Measurements from ENCODE around the gene S100A9. TPM values are rescaled to one million over a fixed set of nuclear protein-coding genes. Genes with fewer than 3 reads are reported as not detected.
"Not testable (repeated sequence)": the region's sequence is repeated elsewhere in the genome, so short reads cannot be mapped to it uniquely, and the experiment has no call there.

S100A9 gene
- total RNA-seq, 1 experiment from 2014 or later, result not detected

DNA sequence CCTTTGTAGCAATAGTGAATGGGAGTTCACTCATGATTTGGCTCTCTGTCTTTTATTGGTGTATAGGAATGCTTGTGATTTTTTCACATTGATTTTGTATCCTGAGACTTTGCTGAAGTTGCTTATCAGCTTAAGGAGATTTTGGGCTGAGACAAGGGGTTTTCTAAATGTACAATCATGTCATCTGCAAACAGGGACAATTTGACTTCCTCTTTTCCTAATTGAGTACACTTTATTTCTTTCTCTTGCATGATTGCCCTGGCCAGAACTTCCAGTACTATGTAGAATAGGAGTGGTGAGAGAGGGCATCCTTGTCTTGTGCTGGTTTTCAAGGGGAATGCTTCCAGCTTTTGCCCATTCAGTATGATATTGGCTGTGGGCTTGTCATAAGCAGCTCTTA is 41.6 kb upstream of the S100A9 start:
- not testable (repeated sequence) for H3K27ac Mint-ChIP-seq; H3K56ac ChIP-seq (ENCODE audit: insufficient read length, low read depth, low read length); H2BK12ac ChIP-seq (ENCODE audit: insufficient read length, low read depth, low read length); H3K36me3 Mint-ChIP-seq (ENCODE audit: insufficient read depth in 1 of 3, low read depth in 3 of 3); H4K5ac ChIP-seq (ENCODE audit: insufficient read length, low read depth, low read length); DNase-seq; H4K8ac ChIP-seq (replicated peaks; ENCODE audit: insufficient read length, low read depth, low read length); H2AK5ac ChIP-seq (ENCODE audit: insufficient read length, low read length); H3K4me1 ChIP-seq (ENCODE audit: insufficient read depth, low read length); H3K27ac ChIP-seq (ENCODE audit: insufficient read length, low read depth, low read length); H3K14ac ChIP-seq (ENCODE audit: insufficient read depth, low read length); H3K4me2 ChIP-seq (ENCODE audit: insufficient read depth, insufficient read length, low read length); H3K27me3 ChIP-seq (ENCODE audit: insufficient read depth, low read length); H3K9me3 ChIP-seq (ENCODE audit: control insufficient read depth, low read depth, low read length); H3K4me1 Mint-ChIP-seq; H3K4ac ChIP-seq (ENCODE audit: low read depth, low read length); H3K23me2 ChIP-seq (ENCODE audit: insufficient read length, low read depth, low read length, poor library complexity, severe bottlenecking); H3K23ac ChIP-seq (ENCODE audit: insufficient read length, low read depth, low read length); H2BK15ac ChIP-seq (ENCODE audit: low read depth, low read length); H3T11ph ChIP-seq (ENCODE audit: low read length); H3K18ac ChIP-seq (ENCODE audit: insufficient read length, low read depth, low read length); H4K91ac ChIP-seq (ENCODE audit: insufficient read length, low read depth, low read length); H2BK20ac ChIP-seq (ENCODE audit: low read depth, low read length, poor library complexity, severe bottlenecking); H3K79me1 ChIP-seq (ENCODE audit: insufficient read depth, low read depth, low read length, poor library complexity, severe bottlenecking); H4K20me1 ChIP-seq (ENCODE audit: control insufficient read depth, insufficient read depth, insufficient read length); H2BK120ac ChIP-seq (ENCODE audit: low read depth, low read length, poor library complexity, severe bottlenecking); H3K79me2 ChIP-seq (ENCODE audit: insufficient read depth, low read length); H3K4me3 Mint-ChIP-seq; H3K9ac ChIP-seq (ENCODE audit: extremely low read depth, insufficient read length, low read length); H2AFZ ChIP-seq (ENCODE audit: low read length); H2BK5ac ChIP-seq (ENCODE audit: insufficient read length, low read length)
- H3K9me3 Mint-ChIP-seq, result peaks cover 12 to 20% of the 10 kb centered on the region in 2 experiments
- peaks cover 31% of the 10 kb centered on the region for H3K27me3 Mint-ChIP-seq (ENCODE audit: low read depth)

- WGBS (ENCODE audit: extremely low coverage, insufficient read length, low lambda C conversion rate), result no CpG with 5 or more reads among the region's 7 CpGs
- not testable (repeated sequence) for H3K27ac Mint-ChIP-seq; H3K9ac ChIP-seq (ENCODE audit: extremely low read depth, insufficient read length, low read length)
Observed at GRCh38 chr1:153318145-153318544, 39.5 kb upstream of the S100A9 start.

More at GRCh38 chr1:153318145-153318544, 39.5 kb upstream of the S100A9 start:
- H2BK5ac ChIP-seq (ENCODE audit: insufficient read length, low read length); H3T11ph ChIP-seq (ENCODE audit: low read length); H3K27ac ChIP-seq (ENCODE audit: insufficient read length, low read depth, low read length); H3K27me3 ChIP-seq (ENCODE audit: insufficient read depth, low read length); H2BK120ac ChIP-seq (ENCODE audit: low read depth, low read length, poor library complexity, severe bottlenecking); H4K8ac ChIP-seq (replicated peaks; ENCODE audit: insufficient read length, low read depth, low read length); H3K9me3 ChIP-seq (ENCODE audit: control insufficient read depth, low read depth, low read length); H4K20me1 ChIP-seq (ENCODE audit: control insufficient read depth, insufficient read depth, insufficient read length); H2BK15ac ChIP-seq (ENCODE audit: low read depth, low read length); H2BK20ac ChIP-seq (ENCODE audit: low read depth, low read length, poor library complexity, severe bottlenecking); H4K5ac ChIP-seq (ENCODE audit: insufficient read length, low read depth, low read length); H3K14ac ChIP-seq (ENCODE audit: insufficient read depth, low read length); H3K56ac ChIP-seq (ENCODE audit: insufficient read length, low read depth, low read length); H3K4ac ChIP-seq (ENCODE audit: low read depth, low read length); H3K23ac ChIP-seq (ENCODE audit: insufficient read length, low read depth, low read length); H2AK5ac ChIP-seq (ENCODE audit: insufficient read length, low read length); H3K18ac ChIP-seq (ENCODE audit: insufficient read length, low read depth, low read length); H3K4me2 ChIP-seq (ENCODE audit: insufficient read depth, insufficient read length, low read length); H3K79me2 ChIP-seq (ENCODE audit: insufficient read depth, low read length); H3K23me2 ChIP-seq (ENCODE audit: insufficient read length, low read depth, low read length, poor library complexity, severe bottlenecking); H3K4me1 Mint-ChIP-seq; DNase-seq; H3K4me3 Mint-ChIP-seq; H2AFZ ChIP-seq (ENCODE audit: low read length); H3K4me1 ChIP-seq (ENCODE audit: insufficient read depth, low read length); H4K91ac ChIP-seq (ENCODE audit: insufficient read length, low read depth, low read length); H2BK12ac ChIP-seq (ENCODE audit: insufficient read length, low read depth, low read length); H3K79me1 ChIP-seq (ENCODE audit: insufficient read depth, low read depth, low read length, poor library complexity, severe bottlenecking): not testable (repeated sequence)
- H3K27me3 Mint-ChIP-seq (ENCODE audit: low read depth), result peaks cover 31% of the 10 kb centered on the region
- peaks cover 0 to 11% (median 0%) of the 10 kb centered on the region in 3 experiments; a peak in 1 of 7 replicates for H3K36me3 Mint-ChIP-seq (ENCODE audit: insufficient read depth in 1 of 3, low read depth in 3 of 3)
- peaks cover 15 to 39% of the 10 kb centered on the region in 2 experiments for H3K9me3 Mint-ChIP-seq

Data from H9 (cell line).